CD4-positive, alpha-beta memory T cell (primary cell): Measurements from ENCODE around the gene PLCG2. TPM values are rescaled to one million over a fixed set of nuclear protein-coding genes. Genes with fewer than 3 reads are reported as not detected.

Experiments
- CTCF ChIA-PET: fragments of 350-600 bp; sonication (Branson Sonifier 250); formaldehyde crosslinking; loops from one replicate; lab custom pipeline; 2021; ENCODE audit warnings: inconsistent platforms; ENCODE audit not compliant: partially characterized antibody; lab: Charles Lee
- POLR2A ChIA-PET: fragments of 350-600 bp; sonication (Branson Sonifier 250); formaldehyde crosslinking; loops from one replicate; lab custom pipeline; 2021; ENCODE audit not compliant: partially characterized antibody; lab: Charles Lee
- DNase-seq, 5 donors: peaks; one replicate each; pipeline versions ENCODE4 v3.0.0 to v3.0.0-alpha.2; 2020 to 2022; ENCODE audit warnings: mixed read lengths in 1 of 5
- H3K27ac ChIP-seq: one replicate; pipeline ENCODE4 v1.7.0; 2013; ENCODE audit warnings: low read depth, low read length
- H3K27me3 ChIP-seq: 2 replicates; pipeline ENCODE4 v1.7.0; 2013; ENCODE audit warnings: mild to moderate bottlenecking, low read length, moderate library complexity; ENCODE audit not compliant: insufficient read depth
- H3K36me3 ChIP-seq: 2 replicates; pipeline ENCODE4 v1.7.0; 2013; ENCODE audit warnings: mild to moderate bottlenecking, low read length, moderate library complexity; ENCODE audit not compliant: insufficient read depth
- H3K4me1 ChIP-seq: 2 replicates; pipeline ENCODE4 v1.7.0; 2013; ENCODE audit warnings: mild to moderate bottlenecking, low read length, moderate library complexity; ENCODE audit not compliant: insufficient read depth
- H3K4me3 ChIP-seq, 2 donors: one replicate each; pipeline ENCODE4 v1.7.0; 2013; ENCODE audit warnings: low read length in 2 of 2, mild to moderate bottlenecking in 1 of 2
- H3K9me3 ChIP-seq, 2 donors: one replicate each; pipeline ENCODE4 v1.7.0; 2013; ENCODE audit warnings: low read length in 2 of 2, control low read depth in 1 of 2; ENCODE audit not compliant: control insufficient read depth in 1 of 2
- H3K27ac Mint-ChIP-seq, 7 donors: one replicate each; pipeline ENCODE4 v1.8.0; 2020 to 2021; ENCODE audit warnings: mixed read lengths in 7 of 7, mild to moderate bottlenecking in 6 of 7, inconsistent platforms in 3 of 7, moderate library complexity in 3 of 7
- H3K27me3 Mint-ChIP-seq, 2 donors: one replicate each; pipeline ENCODE4 v1.8.0; 2020 to 2021; ENCODE audit warnings: mixed read lengths in 2 of 2
- H3K36me3 Mint-ChIP-seq, 2 donors: one replicate each; pipeline ENCODE4 v1.8.0; 2020 to 2021; ENCODE audit warnings: mixed read lengths in 2 of 2, inconsistent platforms in 1 of 2, mild to moderate bottlenecking in 1 of 2
- H3K4me1 Mint-ChIP-seq, 4 donors: one replicate each; pipeline ENCODE4 v1.8.0; 2020 to 2021; ENCODE audit warnings: mixed read lengths in 4 of 4, mild to moderate bottlenecking in 1 of 4
- H3K4me3 Mint-ChIP-seq, 8 donors: one replicate each; pipeline ENCODE4 v1.8.0; 2020 to 2021; ENCODE audit warnings: mixed read lengths in 8 of 8, mild to moderate bottlenecking in 7 of 8, moderate library complexity in 6 of 8, inconsistent platforms in 3 of 8
- H3K9me3 Mint-ChIP-seq, 8 donors: one replicate each; pipeline ENCODE4 v1.8.0; 2020 to 2021; ENCODE audit warnings: mixed read lengths in 8 of 8, mild to moderate bottlenecking in 5 of 8, inconsistent platforms in 3 of 8, moderate library complexity in 1 of 8
- intact Hi-C: fragments of 100-400 bp; cut with micrococcal nuclease; formaldehyde crosslinking; loops from one replicate; pipeline ENCODE4 v1.15.1; 2023
- polyA plus RNA-seq, 2 donors: library from polyadenylated mRNA; unstranded; fragments of 300-500 nt; fragmentation: Illumina TruSeq; gene quantifications; one replicate each; pipeline ENCODE4 v1.2.3, GENCODE V29; 2021
- total RNA-seq, 2 experiments: library from RNA; stranded (reverse); gene quantifications; one replicate each; pipeline ENCODE4 v1.2.3, GENCODE V29; 2021

The PLCG2 gene
- total and polyA plus RNA-seq, 4 experiments from 2014 or later, result 0.63 to 2.4 (median 2.1) TPM

GRCh38 chr16:81808933-81809480 lies 29.9 kb downstream of the PLCG2 start:
- ChIA-PET POLR2A (no interaction called here), CTCF (no interaction called here)
- no peaks in the 10 kb centered on the region for H3K36me3 ChIP-seq
- Mint-ChIP-seq H3K27me3 (peaks cover 2 to 4% of the 10 kb centered on the region in 2 donors), H3K36me3 (no peaks in the 10 kb centered on the region), H3K9me3 (peaks cover 0 to 9% (median 1%) of the 10 kb centered on the region in 8 donors), H3K27ac (no peak overlapping the region), H3K4me1 (no peaks in the 10 kb centered on the region), H3K4me3 (no peak overlapping the region)
- no peak overlapping the region for H3K4me3 ChIP-seq
- no peak for DNase-seq
- no peaks in the 10 kb centered on the region for H3K27me3 ChIP-seq
- intact Hi-C loops, result no loop called here
- no peaks in the 10 kb centered on the region for H3K4me1 ChIP-seq
- no peak overlapping the region for H3K27ac ChIP-seq
- H3K9me3 ChIP-seq, result no peaks in the 10 kb centered on the region

GRCh38 chr16:81809567-81809966 lies 30.5 kb downstream of the PLCG2 start:
- Histone ChIP-seq H3K27me3 (no peaks in the 10 kb centered on the region), H3K4me1 (no peaks in the 10 kb centered on the region), H3K4me3 (no peak overlapping the region), H3K9me3 (no peaks in the 10 kb centered on the region), H3K27ac (no peak overlapping the region), H3K36me3 (no peaks in the 10 kb centered on the region)
- no peak for DNase-seq
- Mint-ChIP-seq H3K36me3 (no peaks in the 10 kb centered on the region), H3K4me1 (no peaks in the 10 kb centered on the region), H3K9me3 (peaks cover 0 to 9% (median 2%) of the 10 kb centered on the region in 8 donors), H3K4me3 (no peak overlapping the region), H3K27ac (no peak overlapping the region), H3K27me3 (peaks cover 3 to 6% of the 10 kb centered on the region in 2 donors)
- CTCF ChIA-PET, result no interaction called here
- intact Hi-C loops, result no loop called here
- POLR2A ChIA-PET, result no interaction called here

- DNase-seq, result no peak
- CTCF ChIA-PET, result no interaction called here
- no peaks in the 10 kb centered on the region for H3K27me3 ChIP-seq
- no peak overlapping the region for H3K4me3 ChIP-seq
- Mint-ChIP-seq H3K36me3 (no peaks in the 10 kb centered on the region), H3K9me3 (peaks cover 0 to 9% (median 3%) of the 10 kb centered on the region in 8 donors), H3K4me3 (no peak overlapping the region), H3K4me1 (no peaks in the 10 kb centered on the region), H3K27ac (no peak overlapping the region), H3K27me3 (peaks cover 3 to 8% of the 10 kb centered on the region in 2 donors)
- no peaks in the 10 kb centered on the region for H3K36me3 ChIP-seq
- no peaks in the 10 kb centered on the region for H3K9me3 ChIP-seq
- no peaks in the 10 kb centered on the region for H3K4me1 ChIP-seq
- H3K27ac ChIP-seq, result no peak overlapping the region
- intact Hi-C loops, result no loop called here
- POLR2A ChIA-PET, result no interaction called here
Measured at GRCh38 chr16:81810361-81810760, 31.3 kb downstream of the PLCG2 start.

GRCh38 chr16:81810894-81811538 lies 31.9 kb downstream of the PLCG2 start:
- intact Hi-C loops, result no loop called here
- Mint-ChIP-seq H3K9me3 (peaks cover 0 to 9% (median 3%) of the 10 kb centered on the region in 8 donors), H3K4me3 (no peak overlapping the region)

DNA sequence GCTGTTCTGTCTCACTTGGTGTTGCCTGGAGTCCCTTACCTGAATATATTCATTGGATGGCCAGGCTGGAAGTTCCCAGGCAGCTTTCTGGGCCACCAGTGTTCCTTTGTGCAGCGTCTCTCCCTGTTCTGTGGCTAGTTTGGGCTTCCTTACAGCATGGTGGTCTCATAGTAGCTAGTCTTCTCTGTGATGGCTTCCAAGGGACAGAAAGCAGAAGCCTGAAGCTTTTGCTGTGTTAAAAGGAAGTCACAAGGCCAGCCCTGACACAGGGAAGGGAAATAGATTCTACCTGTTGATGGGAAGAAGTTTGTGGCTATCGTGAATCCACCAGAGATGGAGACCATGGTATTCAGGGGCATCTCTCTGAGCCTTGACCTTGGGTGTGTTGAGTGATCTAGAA lies 34.6 kb downstream of the PLCG2 start:
- Histone ChIP-seq H3K27me3 (no peaks in the 10 kb centered on the region), H3K36me3 (no peaks in the 10 kb centered on the region), H3K4me1 (no peaks in the 10 kb centered on the region), H3K9me3 (no peaks in the 10 kb centered on the region), H3K27ac (no peak overlapping the region), H3K4me3 (no peak overlapping the region)
- intact Hi-C loops, result no loop called here
- H3K27me3 Mint-ChIP-seq, result peaks cover 3 to 12% of the 10 kb centered on the region in 2 donors
- no peaks in the 10 kb centered on the region for H3K36me3 Mint-ChIP-seq
- no peak overlapping the region for H3K27ac Mint-ChIP-seq
- DNase-seq, result no peak
- H3K4me1 Mint-ChIP-seq, result peaks cover 0 to 10% (median 8%) of the 10 kb centered on the region in 4 donors
- CTCF ChIA-PET, result no interaction called here
- POLR2A ChIA-PET, result no interaction called here
- H3K9me3 Mint-ChIP-seq, result peaks cover 0 to 9% (median 3%) of the 10 kb centered on the region in 8 donors
- no peak overlapping the region for H3K4me3 Mint-ChIP-seq

More at GRCh38 chr16:81810894-81811538, 31.9 kb downstream of the PLCG2 start:
- no peak overlapping the region for H3K27ac Mint-ChIP-seq
- no peak for DNase-seq
- peaks cover 3 to 10% of the 10 kb centered on the region in 2 donors for H3K27me3 Mint-ChIP-seq
- no peak overlapping the region for H3K4me3 ChIP-seq
- H3K27ac ChIP-seq, result no peak overlapping the region
- H3K4me1 Mint-ChIP-seq, result no peaks in the 10 kb centered on the region
- no peaks in the 10 kb centered on the region for H3K9me3 ChIP-seq
- CTCF ChIA-PET, result no interaction called here
- no peaks in the 10 kb centered on the region for H3K4me1 ChIP-seq
- H3K36me3 Mint-ChIP-seq, result no peaks in the 10 kb centered on the region
- no peaks in the 10 kb centered on the region for H3K36me3 ChIP-seq
- no peaks in the 10 kb centered on the region for H3K27me3 ChIP-seq
- POLR2A ChIA-PET, result no interaction called here

DNA sequence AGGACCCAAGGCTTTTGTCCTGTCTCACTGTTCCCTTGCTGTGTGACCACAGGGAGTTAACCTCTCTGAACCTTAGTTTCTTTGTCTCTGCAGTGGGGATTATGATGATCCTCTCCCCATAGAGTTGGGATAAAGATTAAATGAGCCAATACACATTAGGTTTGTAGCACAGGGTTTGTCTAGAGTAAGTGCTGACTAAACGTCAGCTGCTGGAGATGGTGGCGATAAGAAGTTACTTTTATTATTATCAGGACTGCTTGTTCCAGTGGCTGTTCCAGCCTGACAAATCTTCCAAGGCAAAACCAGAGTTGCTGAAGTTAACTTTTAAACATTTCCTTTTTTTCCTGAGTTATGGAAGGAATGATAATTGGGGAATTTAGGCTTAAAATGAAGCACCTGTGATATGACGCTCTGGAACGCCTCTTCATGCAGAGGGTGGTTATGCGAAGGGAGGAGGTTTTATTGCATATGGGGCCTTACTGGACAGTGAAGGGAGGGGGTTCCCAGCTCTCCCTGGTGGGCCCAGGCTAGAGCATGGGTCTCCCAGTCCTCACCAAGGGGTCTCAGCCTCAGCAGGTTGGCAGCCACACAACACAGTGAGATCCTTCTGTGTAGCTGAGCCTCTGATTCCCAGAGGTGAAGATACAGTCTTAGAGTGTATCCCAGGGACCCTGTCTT lies 35.8 kb downstream of the PLCG2 start:
- no peaks in the 10 kb centered on the region for H3K9me3 ChIP-seq
- H3K36me3 ChIP-seq, result no peaks in the 10 kb centered on the region
- H3K27ac Mint-ChIP-seq, result no peak overlapping the region
- H3K4me1 Mint-ChIP-seq, result peaks cover 0 to 10% (median 8%) of the 10 kb centered on the region in 4 donors
- H3K27me3 Mint-ChIP-seq, result peaks cover 3 to 12% of the 10 kb centered on the region in 2 donors
- CTCF ChIA-PET, result no interaction called here
- H3K27me3 ChIP-seq, result no peaks in the 10 kb centered on the region
- H3K36me3 Mint-ChIP-seq, result no peaks in the 10 kb centered on the region
- H3K9me3 Mint-ChIP-seq, result peaks cover 0 to 9% (median 3%) of the 10 kb centered on the region in 8 donors
- no peaks in the 10 kb centered on the region for H3K4me1 ChIP-seq
- no peak overlapping the region for H3K27ac ChIP-seq
- DNase-seq, result no peak
- intact Hi-C loops, result no loop called here
- H3K4me3 Mint-ChIP-seq, result no peak overlapping the region
- POLR2A ChIA-PET, result no interaction called here
- H3K4me3 ChIP-seq, result no peak overlapping the region

DNA sequence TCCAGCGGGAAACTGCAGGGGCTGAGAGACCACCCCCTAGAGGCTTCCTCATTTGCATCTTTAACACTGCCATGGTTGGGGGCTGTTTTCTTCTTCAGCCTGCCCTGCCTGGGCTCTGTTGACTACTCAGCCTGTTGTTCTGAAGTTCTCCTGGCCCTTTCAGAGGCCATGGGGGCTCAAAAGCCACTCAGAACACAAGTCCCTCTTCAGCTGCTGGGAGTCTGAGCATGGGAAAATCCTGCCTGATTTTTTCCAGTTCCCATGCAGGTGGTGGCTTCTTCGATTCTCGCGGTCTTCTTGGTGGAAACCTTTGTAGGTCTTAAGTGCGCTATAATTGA lies 36.3 kb downstream of the PLCG2 start:
- CTCF ChIA-PET, result no interaction called here
- Mint-ChIP-seq H3K36me3 (no peaks in the 10 kb centered on the region), H3K4me1 (peaks cover 0 to 10% (median 8%) of the 10 kb centered on the region in 4 donors)

More for the DNA sequence above, 36.3 kb downstream of the PLCG2 start:
- H3K27me3 Mint-ChIP-seq, result peaks cover 3 to 14% of the 10 kb centered on the region in 2 donors
- H3K27ac Mint-ChIP-seq, result no peak overlapping the region
- POLR2A ChIA-PET, result no interaction called here
- Histone ChIP-seq H3K4me1 (no peaks in the 10 kb centered on the region), H3K27me3 (no peaks in the 10 kb centered on the region), H3K4me3 (no peak overlapping the region), H3K9me3 (no peaks in the 10 kb centered on the region), H3K27ac (no peak overlapping the region), H3K36me3 (no peaks in the 10 kb centered on the region)
- intact Hi-C loops, result no loop called here
- DNase-seq, result no peak
- H3K9me3 Mint-ChIP-seq, result peaks cover 0 to 9% (median 3%) of the 10 kb centered on the region in 8 donors
- H3K4me3 Mint-ChIP-seq, result no peak overlapping the region
